D721Med (cell line): ENCODE results near the gene SHQ1.

ENCODE experiments used
- DNase-seq: peaks from one replicate; pipeline ENCODE4 v3.0.0; 2011; ENCODE audit warnings: low spot score; ENCODE audit not compliant: insufficient read length
- FAIRE-seq: peaks from 2 replicates; lab custom pipeline; 2011; peaks lifted over from hg19 to GRCh38; lab: Jason Lieb, UNC
- TF ChIP-seq, protein P1 (sequence below): IDR thresholded peaks from 2 replicates; pipeline ENCODE4 v1.5.1; 2012; ENCODE audit warnings: mild to moderate bottlenecking, control low read depth; ENCODE audit not compliant: insufficient read depth; ENCODE audit errors: missing control alignments

The SHQ1 gene

DNA sequence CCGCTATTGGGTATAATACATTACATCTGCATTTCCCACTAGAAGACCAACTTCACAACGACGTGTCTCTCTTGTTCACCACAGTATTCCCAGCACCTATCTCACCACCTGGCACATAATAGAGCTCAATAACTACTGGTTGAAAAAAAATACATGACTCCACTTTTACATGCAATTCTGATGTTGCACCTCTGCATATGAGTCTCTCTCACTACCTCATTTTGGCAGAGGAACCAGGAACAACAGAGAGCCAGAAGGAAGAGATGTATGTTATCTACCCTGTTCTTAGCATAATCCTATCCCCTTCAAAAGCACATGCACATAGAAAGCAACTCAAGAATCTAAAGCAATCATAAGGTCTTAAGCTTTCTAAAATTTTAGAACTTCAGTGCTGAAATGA lies 61.6 kb downstream of the SHQ1 start:
- TF ChIP-seq, protein P1, sequence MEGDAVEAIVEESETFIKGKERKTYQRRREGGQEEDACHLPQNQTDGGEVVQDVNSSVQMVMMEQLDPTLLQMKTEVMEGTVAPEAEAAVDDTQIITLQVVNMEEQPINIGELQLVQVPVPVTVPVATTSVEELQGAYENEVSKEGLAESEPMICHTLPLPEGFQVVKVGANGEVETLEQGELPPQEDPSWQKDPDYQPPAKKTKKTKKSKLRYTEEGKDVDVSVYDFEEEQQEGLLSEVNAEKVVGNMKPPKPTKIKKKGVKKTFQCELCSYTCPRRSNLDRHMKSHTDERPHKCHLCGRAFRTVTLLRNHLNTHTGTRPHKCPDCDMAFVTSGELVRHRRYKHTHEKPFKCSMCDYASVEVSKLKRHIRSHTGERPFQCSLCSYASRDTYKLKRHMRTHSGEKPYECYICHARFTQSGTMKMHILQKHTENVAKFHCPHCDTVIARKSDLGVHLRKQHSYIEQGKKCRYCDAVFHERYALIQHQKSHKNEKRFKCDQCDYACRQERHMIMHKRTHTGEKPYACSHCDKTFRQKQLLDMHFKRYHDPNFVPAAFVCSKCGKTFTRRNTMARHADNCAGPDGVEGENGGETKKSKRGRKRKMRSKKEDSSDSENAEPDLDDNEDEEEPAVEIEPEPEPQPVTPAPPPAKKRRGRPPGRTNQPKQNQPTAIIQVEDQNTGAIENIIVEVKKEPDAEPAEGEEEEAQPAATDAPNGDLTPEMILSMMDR = no peak
- DNase-seq (no peak), FAIRE-seq (no peak)

DNA sequence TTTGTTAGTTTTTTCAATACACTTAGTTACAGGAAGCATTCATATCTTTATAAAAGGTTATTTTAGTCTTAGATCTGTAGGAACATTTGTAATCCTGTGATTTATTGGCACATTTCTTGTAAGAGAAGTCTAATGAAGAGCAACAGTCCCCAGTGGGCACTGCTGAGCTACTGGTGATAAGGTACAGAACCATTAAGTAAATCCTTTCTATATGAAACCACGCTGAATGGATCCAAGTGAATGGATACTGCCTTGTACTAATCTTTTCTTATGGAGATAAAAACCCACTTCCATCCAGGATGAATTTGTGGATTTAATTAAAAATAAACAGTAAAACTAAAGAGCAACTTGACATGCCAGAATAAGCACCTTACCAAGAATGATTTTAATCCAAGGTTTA lies 64.0 kb downstream of the SHQ1 start:
- no peak for DNase-seq
- FAIRE-seq = no peak
- TF ChIP-seq, protein P1 = no peak

DNA sequence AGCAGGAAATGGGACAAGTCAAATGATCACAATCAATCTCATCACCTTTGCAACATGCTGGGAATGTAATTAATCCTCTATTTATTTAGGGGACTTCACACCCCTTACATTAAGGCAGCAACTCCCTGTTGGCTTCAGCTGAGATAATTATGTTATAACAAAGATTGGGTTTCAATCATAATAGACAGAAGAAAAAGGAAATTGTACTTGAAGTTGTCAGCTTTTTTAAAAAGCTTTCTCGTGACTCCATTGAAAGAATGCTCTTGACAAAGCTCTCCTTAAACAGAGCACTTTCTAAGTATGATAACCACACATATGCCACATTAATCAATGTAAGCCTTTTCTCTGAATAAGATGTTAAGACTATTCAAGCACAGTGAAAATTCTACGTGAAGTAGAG lies 65.7 kb downstream of the SHQ1 start:
- FAIRE-seq (no peak), DNase-seq (no peak)
- TF ChIP-seq, protein P1 = no peak

DNA sequence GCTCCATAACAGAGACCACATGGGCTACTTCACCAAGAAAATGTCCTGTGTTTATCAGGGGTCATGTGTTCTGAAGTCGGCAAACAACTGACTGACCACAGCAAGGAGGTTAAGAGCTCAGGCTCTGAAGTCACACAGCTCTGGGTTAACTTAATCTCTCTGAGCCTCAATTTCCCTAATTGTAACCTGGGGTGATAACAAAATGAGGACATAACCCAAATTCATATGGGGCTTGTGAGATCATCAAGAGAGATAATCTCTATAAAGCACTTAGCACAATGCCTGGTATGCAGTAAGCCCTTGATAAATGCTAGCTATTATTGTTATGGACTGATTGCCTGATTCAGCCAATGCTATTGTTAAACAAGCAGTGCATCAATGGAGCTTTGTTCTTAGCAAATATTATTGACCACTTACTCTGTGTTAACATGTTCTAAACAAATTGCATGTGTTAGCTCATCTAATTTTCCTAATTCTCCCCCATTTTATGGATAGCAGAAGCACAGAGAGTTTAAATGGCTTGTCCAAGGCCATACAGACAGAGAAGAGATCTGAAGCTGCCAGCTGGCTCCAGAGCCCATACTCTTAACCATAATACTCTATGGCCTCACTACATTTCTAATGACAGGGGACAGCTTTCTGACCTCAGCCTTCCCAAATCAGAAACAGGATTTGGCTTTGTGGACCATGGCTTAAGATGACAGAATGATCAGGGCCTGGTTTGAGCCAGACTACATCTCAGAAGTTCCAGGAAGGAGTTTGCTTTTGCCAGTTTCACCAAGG lies 78.3 kb downstream of the SHQ1 start:
- FAIRE-seq (no peak), DNase-seq (no peak)
- TF ChIP-seq, protein P1 = no peak

DNA sequence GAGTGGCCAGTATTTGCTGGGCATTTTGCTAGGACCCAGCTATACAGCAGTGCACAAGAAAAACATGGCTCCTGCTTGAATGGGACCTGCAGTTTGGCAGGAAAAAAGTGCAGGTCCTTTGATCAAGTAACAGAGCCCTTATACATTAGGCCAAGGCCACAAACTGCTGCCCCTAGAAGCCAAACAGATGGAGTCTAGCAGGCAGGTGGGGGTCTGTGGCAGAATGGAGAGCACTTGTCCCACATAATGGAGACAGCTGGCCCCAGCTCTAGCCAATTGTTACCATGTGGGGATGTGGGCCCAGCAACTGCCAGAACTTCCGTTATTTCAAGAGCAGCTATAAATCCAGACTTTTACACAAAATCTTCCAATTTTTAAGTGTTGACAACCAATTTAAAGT lies 79.3 kb downstream of the SHQ1 start:
- FAIRE-seq (no peak), DNase-seq (no peak)
- TF ChIP-seq, protein P1 = no peak

DNA sequence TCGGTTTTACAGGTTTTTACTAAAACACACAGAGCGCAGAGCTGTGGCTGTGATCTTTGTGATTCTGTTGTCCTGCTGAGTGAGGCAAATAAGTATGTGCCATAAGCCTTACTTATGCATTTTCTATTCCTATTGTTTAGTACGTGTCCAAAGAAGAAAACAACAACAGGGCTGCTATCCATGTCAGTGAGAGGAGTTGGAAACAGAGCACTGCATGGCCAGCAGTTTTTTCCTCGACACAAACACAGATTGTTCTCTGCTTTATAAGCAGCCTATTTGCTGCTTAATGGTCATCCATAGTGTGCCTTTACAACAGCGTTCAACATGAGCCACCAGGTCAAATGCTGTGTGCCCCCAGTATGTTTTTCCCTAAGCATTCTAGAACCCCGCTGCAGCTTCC lies 79.8 kb downstream of the SHQ1 start:
- no peak for FAIRE-seq
- TF ChIP-seq, protein P1 = no peak

DNA sequence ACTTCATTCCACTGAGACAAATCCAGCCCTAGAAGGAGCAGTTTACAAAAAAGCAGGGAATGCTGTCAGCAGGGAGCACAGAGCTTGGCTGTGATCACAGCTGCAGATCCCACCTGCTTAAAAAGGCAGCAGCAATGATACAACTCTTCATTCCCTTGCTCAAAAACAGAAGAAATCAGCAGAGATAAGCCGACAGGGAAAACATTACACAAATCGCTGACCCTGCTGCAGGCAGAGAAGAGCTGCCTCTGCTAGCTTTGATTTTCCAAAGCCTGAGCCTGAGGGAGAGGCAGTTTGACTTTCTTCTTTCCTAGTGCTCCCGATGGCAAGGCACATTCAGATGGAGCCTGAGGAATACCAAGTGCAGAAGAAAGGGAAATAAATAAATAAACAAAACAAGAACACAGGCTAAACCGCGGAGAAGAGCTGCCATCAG lies 80.2 kb downstream of the SHQ1 start:
- FAIRE-seq (no peak), DNase-seq (no peak)
- TF ChIP-seq, protein P1 = no peak

More for the DNA sequence above, 79.8 kb downstream of the SHQ1 start:
- DNase-seq = no peak
